HEK293T (cell line): ENCODE measurements around the gene MYRF.

ENCODE experiments used
- CTCF ChIA-PET: fragments of 350-600 bp; formaldehyde crosslinking; extraction: SDS; loops from one replicate; lab custom pipeline; 2021; ENCODE audit warnings: antibody characterized with exemption, inconsistent platforms; lab: Yijun Ruan, JAX
- POLR2A ChIA-PET: fragments of 350-600 bp; formaldehyde crosslinking; extraction: SDS; loops from one replicate; lab custom pipeline; 2020; ENCODE audit warnings: antibody characterized with exemption, inconsistent platforms; lab: Yijun Ruan, JAX
- DNase-seq: peaks from one replicate; pipeline ENCODE4 v3.0.0; 2012; ENCODE audit warnings: mixed read lengths; ENCODE audit errors: extremely low spot score
- ARNT ChIP-seq: fragments of 450-650 bp; IDR thresholded peaks from 2 replicates; pipeline ENCODE4 v1.6.1; 2017; ENCODE audit warnings: mild to moderate bottlenecking
- BHLHE40 ChIP-seq: fragments of 450-650 bp; IDR thresholded peaks from 2 replicates; pipeline ENCODE4 v1.6.1; 2016; ENCODE audit warnings: mild to moderate bottlenecking, moderate library complexity, borderline replicate concordance
- CTBP1 ChIP-seq: fragments of 450-650 bp; IDR thresholded peaks from 2 replicates; pipeline ENCODE4 v1.6.1; 2016; ENCODE audit warnings: borderline replicate concordance
- ELF4 ChIP-seq: fragments of 450-650 bp; IDR thresholded peaks from 2 replicates; pipeline ENCODE4 v1.6.1; 2017; ENCODE audit warnings: antibody characterized with exemption
- FOXA1 ChIP-seq: fragments of 450-650 bp; IDR thresholded peaks from 2 replicates; pipeline ENCODE4 v1.6.1; 2016; ENCODE audit warnings: mild to moderate bottlenecking
- FOXK2 ChIP-seq: fragments of 450-650 bp; IDR thresholded peaks from 2 replicates; pipeline ENCODE4 v1.6.1; 2016; ENCODE audit warnings: mild to moderate bottlenecking
- FOXM1 ChIP-seq: fragments of 450-650 bp; IDR thresholded peaks from 2 replicates; pipeline ENCODE4 v1.6.1; 2017; ENCODE audit warnings: mild to moderate bottlenecking, borderline replicate concordance
- HDGF ChIP-seq: fragments of 450-650 bp; IDR thresholded peaks from 2 replicates; pipeline ENCODE4 v1.6.1; 2017; ENCODE audit warnings: antibody characterized with exemption, borderline replicate concordance
- L3MBTL2 ChIP-seq: fragments of 450-650 bp; conservative IDR thresholded peaks from 2 replicates; pipeline ENCODE4 v1.6.1; 2016; ENCODE audit warnings: mild to moderate bottlenecking
- LEF1 ChIP-seq: fragments of 450-650 bp; IDR thresholded peaks from 2 replicates; pipeline ENCODE4 v1.6.1; 2017; ENCODE audit warnings: mild to moderate bottlenecking, borderline replicate concordance
- NFRKB ChIP-seq: fragments of 450-650 bp; IDR thresholded peaks from 2 replicates; pipeline ENCODE4 v1.6.1; 2016; ENCODE audit warnings: mild to moderate bottlenecking, moderate library complexity
- PKNOX1 ChIP-seq: fragments of 450-650 bp; IDR thresholded peaks from 2 replicates; pipeline ENCODE4 v1.6.1; 2016
- SP1 ChIP-seq: fragments of 450-650 bp; IDR thresholded peaks from 2 replicates; pipeline ENCODE4 v1.6.1; 2017
- SUZ12 ChIP-seq: fragments of 450-650 bp; IDR thresholded peaks from 2 replicates; pipeline ENCODE4 v1.6.1; 2016; ENCODE audit warnings: mild to moderate bottlenecking
- TARDBP ChIP-seq: fragments of 450-650 bp; IDR thresholded peaks from 2 replicates; pipeline ENCODE4 v1.6.1; 2016
- ZNF384 ChIP-seq: fragments of 450-650 bp; IDR thresholded peaks from 2 replicates; pipeline ENCODE4 v1.6.1; 2016

The MYRF gene

GRCh38 chr11:61752117-61752924, at the start of gene MYRF:
Gene MYRF, plus strand, starts transcription at chr11:61752636. Its CDS starts 109 bp downstream, at chr11:61752745.
- no peak for TF ChIP-seq L3MBTL2
- no peak for TF ChIP-seq LEF1
- no peak for TF ChIP-seq FOXA1
- no peak for TF ChIP-seq ZNF384
- no peak for TF ChIP-seq FOXM1
- TF ChIP-seq SP1 = no peak
- TF ChIP-seq SUZ12 = no peak
- TF ChIP-seq NFRKB = no peak
- no peak for TF ChIP-seq HDGF
- no peak for TF ChIP-seq BHLHE40
- no peak for TF ChIP-seq ELF4
- no peak for TF ChIP-seq ARNT
- TF ChIP-seq FOXK2 = no peak
- no peak for TF ChIP-seq TARDBP
- no peak for TF ChIP-seq PKNOX1
- no peak for TF ChIP-seq CTBP1
- DNase-seq = peak; percentile 87
- ChIA-PET POLR2A (no interaction called here), CTCF (interaction anchor here (1.2 to 1.5 kb wide), 3 partner anchors 28 to 40 kb away, joined by 3 to 6 read pairs (median 4); partner anchors contain the start of genes FEN1 and TMEM258)

GRCh38 chr11:61702701-61703312, 49.6 kb upstream of the MYRF start:
- TF ChIP-seq PKNOX1 = no peak
- TF ChIP-seq FOXM1 = no peak
- TF ChIP-seq FOXK2 = no peak
- no peak for TF ChIP-seq L3MBTL2
- no peak for TF ChIP-seq HDGF
- no peak for TF ChIP-seq CTBP1
- TF ChIP-seq SUZ12 = no peak
- no peak for TF ChIP-seq NFRKB
- TF ChIP-seq ELF4 = no peak
- no peak for TF ChIP-seq BHLHE40
- no peak for TF ChIP-seq ARNT
- TF ChIP-seq ZNF384 = no peak
- ChIA-PET POLR2A (no interaction called here), CTCF (no interaction called here)
- DNase-seq = no peak

- DNase-seq = no peak
- ChIA-PET CTCF (no interaction called here), POLR2A (interaction anchor here (1.5 to 1.6 kb wide), 2 partner anchors 14 to 22 kb away, joined by 4 to 7 read pairs; no protein-coding TSS in a partner anchor)
- TF ChIP-seq ZNF384 = no peak
- TF ChIP-seq HDGF = no peak
- TF ChIP-seq L3MBTL2 = no peak
- no peak for TF ChIP-seq LEF1
- TF ChIP-seq BHLHE40 = no peak
- TF ChIP-seq NFRKB = no peak
- no peak for TF ChIP-seq ELF4
- TF ChIP-seq ARNT = no peak
- no peak for TF ChIP-seq FOXK2
- TF ChIP-seq CTBP1 = no peak
- no peak for TF ChIP-seq FOXM1
- TF ChIP-seq PKNOX1 = no peak
- TF ChIP-seq TARDBP = no peak
- no peak for TF ChIP-seq FOXA1
Observed at GRCh38 chr11:61704838-61705237, 47.6 kb upstream of the MYRF start.

GRCh38 chr11:61706452-61707400, 45.7 kb upstream of the MYRF start:
- ChIA-PET CTCF (no interaction called here), POLR2A (no interaction called here)
- no peak for DNase-seq
- TF ChIP-seq ARNT (no peak), L3MBTL2 (no peak), HDGF (no peak), TARDBP (no peak), NFRKB (no peak), CTBP1 (no peak), ZNF384 (no peak), FOXA1 (no peak), FOXM1 (no peak), PKNOX1 (no peak), FOXK2 (no peak), LEF1 (no peak), BHLHE40 (no peak), ELF4 (no peak), SP1 (no peak), SUZ12 (no peak)
